Nephron (organoid): ENCODE measurements around the gene STAM2.
A peak's percentile ranks its signal among the peaks of the same experiment; 100 is the strongest.
"Not testable (repeated sequence)": the region's sequence is repeated elsewhere in the genome, so short reads cannot be mapped to it uniquely, and the experiment has no call there.

ENCODE experiments used
- H3K27ac Mint-ChIP-seq, 3 experiments: 2 replicates each; pipeline ENCODE4 v1.8.0; 2020; ENCODE audit warnings: mixed read lengths in 3 of 3, mild to moderate bottlenecking in 2 of 3, moderate library complexity in 1 of 3
- H3K27me3 Mint-ChIP-seq: 2 replicates; pipeline ENCODE4 v1.8.0; 2021; ENCODE audit warnings: low read depth, mild to moderate bottlenecking, moderate library complexity, mixed read lengths
- H3K36me3 Mint-ChIP-seq: 2 replicates; pipeline ENCODE4 v1.8.0; 2020; ENCODE audit warnings: low read depth, mixed read lengths
- H3K4me1 Mint-ChIP-seq: 2 replicates; pipeline ENCODE4 v1.8.0; 2020; ENCODE audit warnings: mixed read lengths
- H3K4me3 Mint-ChIP-seq, 3 experiments: 2 replicates each; pipeline ENCODE4 v1.8.0; 2020; ENCODE audit warnings: mild to moderate bottlenecking in 3 of 3, mixed read lengths in 3 of 3, moderate library complexity in 2 of 3
- H3K9me3 Mint-ChIP-seq: 2 replicates; pipeline ENCODE4 v1.8.0; 2020; ENCODE audit warnings: mixed read lengths
- TF ChIP-seq, protein P1 (sequence below), 3 experiments: fragments of 200-600 bp; sonication (generic); IDR thresholded peaks; one replicate each; pipeline ENCODE4 v1.5.0; 2021; ENCODE audit warnings: antibody characterized with exemption in 3 of 3; ENCODE audit not compliant: unreplicated experiment in 3 of 3

The STAM2 gene

DNA sequence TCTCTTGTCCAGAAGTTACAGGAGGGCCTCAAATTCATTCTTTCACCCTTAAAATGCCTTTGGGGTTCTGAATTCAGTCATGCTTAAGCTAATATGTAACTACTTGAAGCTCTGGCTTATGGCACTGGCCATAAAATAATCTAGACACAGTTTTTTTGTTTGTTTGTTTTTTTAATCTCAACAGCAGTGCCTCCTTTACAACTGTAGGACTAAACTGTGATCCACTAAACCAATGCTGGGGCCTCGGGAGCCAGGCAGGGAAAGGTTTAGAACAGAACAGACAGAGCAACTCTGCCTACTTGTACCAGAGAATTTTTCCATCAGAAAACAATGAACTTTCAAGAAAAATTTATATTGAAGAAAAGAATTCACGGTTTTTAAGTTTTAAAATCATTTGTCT, 1.7 kb downstream of the STAM2 start:
- Mint-ChIP-seq H3K36me3 (peaks cover 8% of the 10 kb centered on the region), H3K27me3 (no peaks in the 10 kb centered on the region), H3K27ac (peak overlapping the region; percentile 83 to 100 (median 100)), H3K4me1 (peaks cover 19% of the 10 kb centered on the region), H3K4me3 (peak overlapping the region; percentile 72 to 99 (median 98)), H3K9me3 (no peaks in the 10 kb centered on the region)
- TF ChIP-seq, protein P1, sequence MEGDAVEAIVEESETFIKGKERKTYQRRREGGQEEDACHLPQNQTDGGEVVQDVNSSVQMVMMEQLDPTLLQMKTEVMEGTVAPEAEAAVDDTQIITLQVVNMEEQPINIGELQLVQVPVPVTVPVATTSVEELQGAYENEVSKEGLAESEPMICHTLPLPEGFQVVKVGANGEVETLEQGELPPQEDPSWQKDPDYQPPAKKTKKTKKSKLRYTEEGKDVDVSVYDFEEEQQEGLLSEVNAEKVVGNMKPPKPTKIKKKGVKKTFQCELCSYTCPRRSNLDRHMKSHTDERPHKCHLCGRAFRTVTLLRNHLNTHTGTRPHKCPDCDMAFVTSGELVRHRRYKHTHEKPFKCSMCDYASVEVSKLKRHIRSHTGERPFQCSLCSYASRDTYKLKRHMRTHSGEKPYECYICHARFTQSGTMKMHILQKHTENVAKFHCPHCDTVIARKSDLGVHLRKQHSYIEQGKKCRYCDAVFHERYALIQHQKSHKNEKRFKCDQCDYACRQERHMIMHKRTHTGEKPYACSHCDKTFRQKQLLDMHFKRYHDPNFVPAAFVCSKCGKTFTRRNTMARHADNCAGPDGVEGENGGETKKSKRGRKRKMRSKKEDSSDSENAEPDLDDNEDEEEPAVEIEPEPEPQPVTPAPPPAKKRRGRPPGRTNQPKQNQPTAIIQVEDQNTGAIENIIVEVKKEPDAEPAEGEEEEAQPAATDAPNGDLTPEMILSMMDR (IDR thresholded peaks at IDR 0.05; ENCODE audit: unreplicated experiment in 3 of 3), result no peak

DNA sequence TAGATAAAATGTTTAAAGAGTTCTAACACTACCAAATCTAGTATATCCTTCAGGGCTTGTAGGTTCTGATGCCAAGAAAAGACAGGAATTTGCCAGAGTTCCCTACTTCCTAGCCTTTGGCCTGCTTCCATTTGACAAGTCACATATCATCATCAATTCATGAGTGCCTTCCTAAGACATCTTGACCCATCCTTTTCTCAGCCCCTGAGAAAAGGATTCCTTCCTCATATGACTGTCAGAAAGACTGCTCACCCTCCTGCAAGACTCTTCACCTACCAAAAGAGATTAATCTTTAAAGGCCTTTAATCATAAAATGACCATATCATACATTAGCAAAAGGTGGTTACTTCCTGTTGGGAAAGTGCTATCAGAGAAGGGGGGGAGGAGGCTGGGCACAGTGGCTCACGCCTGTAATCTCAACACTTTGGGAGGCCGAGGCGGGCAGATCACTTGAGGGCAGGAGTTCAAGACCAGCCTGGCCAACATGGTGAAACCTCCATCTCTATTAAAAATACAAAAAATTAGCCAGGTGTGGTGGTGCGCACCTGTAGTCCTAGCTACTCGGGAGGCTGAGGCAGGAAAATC, 3.3 kb downstream of the STAM2 start:
- H3K4me1 Mint-ChIP-seq, result peaks cover 21% of the 10 kb centered on the region

DNA sequence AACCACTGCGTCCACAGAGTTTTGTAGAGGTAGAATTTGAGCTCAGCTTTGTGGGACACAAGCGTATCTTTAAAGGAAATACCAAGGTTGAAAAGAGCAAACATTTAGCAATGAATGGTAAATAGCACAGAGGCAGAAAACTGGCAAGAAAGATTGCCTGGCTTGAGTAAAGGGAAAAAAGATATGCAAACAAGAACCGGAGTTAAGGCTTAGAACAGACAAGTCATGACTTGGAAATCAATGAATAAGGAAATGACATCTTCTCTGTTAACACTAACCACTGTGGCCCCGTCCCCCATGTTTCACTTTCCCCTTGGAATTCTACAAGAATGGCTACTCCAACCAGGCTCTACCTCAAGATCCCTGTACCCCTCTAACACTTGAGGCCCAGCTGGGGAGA, 3.8 kb downstream of the STAM2 start:
- H3K36me3 Mint-ChIP-seq, result peaks cover 8% of the 10 kb centered on the region
- TF ChIP-seq, protein P1 (IDR thresholded peaks at IDR 0.05; ENCODE audit: unreplicated experiment in 3 of 3), result no peak
- H3K4me1 Mint-ChIP-seq, result peaks cover 25% of the 10 kb centered on the region
- H3K4me3 Mint-ChIP-seq, result peak overlapping the region; percentile 57 to 63 (median 60)
- H3K27me3 Mint-ChIP-seq, result no peaks in the 10 kb centered on the region
- H3K9me3 Mint-ChIP-seq, result no peaks in the 10 kb centered on the region
- H3K27ac Mint-ChIP-seq, result peak overlapping the region; percentile 55 to 88 (median 58)

More for the DNA sequence above, 3.3 kb downstream of the STAM2 start:
- not testable (repeated sequence) for H3K36me3 Mint-ChIP-seq, H3K27me3 Mint-ChIP-seq, H3K9me3 Mint-ChIP-seq
- Mint-ChIP-seq H3K27ac (peak overlapping the region; percentile 55 to 88 (median 58)), H3K4me3 (peak overlapping the region; percentile 32 to 63 (median 62))

DNA sequence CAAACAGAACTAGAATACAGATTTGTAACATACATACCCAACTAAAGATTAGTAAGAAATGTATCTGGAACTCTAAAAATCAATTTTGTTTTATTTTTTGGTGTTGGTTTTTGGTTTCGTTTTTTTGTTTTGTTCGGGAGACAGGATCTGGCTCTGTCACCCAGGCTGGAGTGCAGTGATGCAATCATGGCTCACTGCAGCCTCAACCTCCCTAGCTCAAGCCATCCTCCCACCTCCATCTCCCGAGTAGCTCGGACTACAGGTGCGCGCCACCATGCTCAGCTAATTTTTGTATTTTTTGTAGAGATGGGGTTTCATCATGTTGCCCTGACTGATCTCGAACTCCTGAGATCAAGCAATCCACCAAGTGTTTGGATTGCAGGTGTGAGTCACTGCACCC, 6.4 kb downstream of the STAM2 start:
- not testable (repeated sequence) for H3K4me3 Mint-ChIP-seq, H3K9me3 Mint-ChIP-seq, H3K27me3 Mint-ChIP-seq
- Mint-ChIP-seq H3K4me1 (peaks cover 29% of the 10 kb centered on the region), H3K36me3 (peaks cover 13% of the 10 kb centered on the region), H3K27ac (peak overlapping the region in 1 of 3 experiments; percentile 25)

DNA sequence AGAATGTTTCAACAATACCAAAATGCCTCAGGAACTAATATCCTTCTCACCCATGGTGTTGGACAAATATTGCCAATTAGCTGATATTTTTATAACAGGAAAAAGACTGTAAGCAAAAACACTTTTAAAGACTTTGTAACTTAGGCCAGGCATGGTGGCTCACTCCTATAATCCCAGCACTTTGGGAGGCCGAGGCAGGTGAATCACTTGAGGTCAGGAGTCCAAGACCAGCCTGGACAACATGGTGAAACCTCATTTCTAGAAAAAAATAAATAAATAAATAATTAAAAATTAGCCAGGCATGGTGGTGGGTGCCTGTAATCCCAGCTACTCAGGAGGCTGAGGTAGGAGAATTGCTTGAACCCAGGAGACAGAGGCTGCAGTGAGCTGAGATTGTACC, 8.1 kb downstream of the STAM2 start:
- H3K4me3 Mint-ChIP-seq, H3K9me3 Mint-ChIP-seq, H3K27me3 Mint-ChIP-seq: not testable (repeated sequence)
- Mint-ChIP-seq H3K36me3 (peaks cover 27% of the 10 kb centered on the region), H3K4me1 (peaks cover 29% of the 10 kb centered on the region), H3K27ac (peak overlapping the region in 2 of 3 experiments; percentile 56 to 91)

DNA sequence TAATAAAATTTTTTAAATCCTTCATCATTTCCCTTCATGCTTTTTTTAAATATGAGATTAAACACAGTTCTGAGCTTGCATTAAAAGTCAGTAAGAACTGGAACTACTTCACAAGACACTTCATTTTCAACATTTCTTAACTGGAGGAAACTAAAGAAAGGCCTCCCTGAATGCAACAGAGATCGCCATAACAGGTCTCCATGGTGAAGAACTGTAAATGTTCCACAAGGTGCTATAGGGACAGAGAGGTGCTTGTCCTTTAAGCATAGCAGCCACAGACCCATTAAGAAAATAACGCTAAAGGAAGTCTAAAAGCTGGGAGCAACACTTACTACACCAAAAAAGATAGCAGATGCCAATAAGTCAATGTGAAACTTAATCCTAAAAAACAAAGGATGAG, 8.5 kb downstream of the STAM2 start:
- Mint-ChIP-seq H3K4me1 (peaks cover 26% of the 10 kb centered on the region), H3K27ac (peak overlapping the region; percentile 56 to 91 (median 74)), H3K36me3 (peaks cover 25% of the 10 kb centered on the region), H3K27me3 (no peaks in the 10 kb centered on the region), H3K9me3 (peaks cover 7% of the 10 kb centered on the region), H3K4me3 (no peak overlapping the region)
- TF ChIP-seq, protein P1 (IDR thresholded peaks at IDR 0.05; ENCODE audit: unreplicated experiment in 3 of 3), result no peak

DNA sequence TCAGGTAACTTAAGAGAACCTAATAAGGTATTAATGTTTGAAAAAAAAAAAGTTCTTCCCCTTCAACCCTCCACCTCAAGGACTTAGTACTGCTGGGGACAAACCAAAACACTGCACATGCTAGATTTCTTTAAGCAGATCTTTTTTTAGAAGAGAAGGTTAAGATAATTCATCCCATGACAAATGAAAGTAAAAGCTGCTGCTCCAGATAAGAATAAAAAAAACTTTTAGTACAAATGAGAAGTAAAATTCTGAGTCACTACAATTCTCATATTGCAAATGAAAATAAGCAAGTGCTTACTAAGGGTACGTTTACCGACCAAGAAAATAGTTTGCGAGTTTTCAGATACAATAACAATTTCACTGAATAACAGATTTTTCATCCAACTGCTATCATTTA, 8.9 kb downstream of the STAM2 start:
- Mint-ChIP-seq H3K4me1 (peaks cover 24% of the 10 kb centered on the region), H3K27me3 (no peaks in the 10 kb centered on the region), H3K4me3 (no peak overlapping the region), H3K9me3 (peaks cover 11% of the 10 kb centered on the region), H3K36me3 (peaks cover 30% of the 10 kb centered on the region), H3K27ac (peak overlapping the region; percentile 56 to 91 (median 74))
- TF ChIP-seq, protein P1 (IDR thresholded peaks at IDR 0.05; ENCODE audit: unreplicated experiment in 3 of 3), result no peak
